A673 (cell line): ENCODE data around the gene CHD2. TPM values are rescaled to one million over a fixed set of nuclear protein-coding genes. Genes with fewer than 3 reads are reported as not detected.

Experiments
- BruUV-seq: library from RNA; stranded (reverse); fragments of 400-500 nt; replicated peaks from 2 replicates; lab custom pipeline; 2021; lab: Mats Ljungman, UMichigan
- CTCF ChIA-PET: fragments of 300-600 bp; sonication (Branson Sonifier 250); formaldehyde crosslinking; loops from one replicate; lab custom pipeline; 2022; ENCODE audit warnings: antibody characterized with exemption; lab: Charles Lee
- POLR2A ChIA-PET: fragments of 300-600 bp; sonication (Branson Sonifier 250); formaldehyde crosslinking; loops from one replicate; lab custom pipeline; 2022; ENCODE audit warnings: antibody characterized with exemption; ENCODE audit not compliant: low non-redundant PET; lab: Charles Lee
- DNase-seq: peaks from one replicate; pipeline ENCODE4 v3.0.0-alpha.2; 2015; ENCODE audit warnings: low spot score
- H3K27ac ChIP-seq: fragments of 200-600 bp; sonication (generic); 2 replicates; pipeline ENCODE4 v1.5.1; 2016; ENCODE audit warnings: mixed run types, low read depth, mild to moderate bottlenecking, mixed read lengths, antibody characterized with exemption, low read length; ENCODE audit not compliant: poor library complexity, severe bottlenecking
- H3K27me3 ChIP-seq: fragments of 200-600 bp; sonication (generic); replicated peaks from 2 replicates; pipeline ENCODE4 v1.6.1; 2017; ENCODE audit warnings: mixed run types, low read depth, mild to moderate bottlenecking, mixed read lengths, antibody characterized with exemption, low read length; ENCODE audit not compliant: insufficient read depth, poor library complexity
- H3K36me3 ChIP-seq: fragments of 200-600 bp; sonication (generic); 2 replicates; pipeline ENCODE4 v1.6.1; 2016; ENCODE audit warnings: mixed run types, mild to moderate bottlenecking, mixed read lengths, antibody characterized with exemption, low read length; ENCODE audit not compliant: insufficient read depth, poor library complexity, severe bottlenecking
- H3K4me1 ChIP-seq: fragments of 200-600 bp; sonication (generic); 2 replicates; pipeline ENCODE4 v1.6.1; 2017; ENCODE audit warnings: mixed run types, mild to moderate bottlenecking, mixed read lengths, antibody characterized with exemption, low read length; ENCODE audit not compliant: insufficient read depth, poor library complexity, severe bottlenecking
- H3K4me3 ChIP-seq: fragments of 200-600 bp; sonication (generic); 2 replicates; pipeline ENCODE4 v1.5.1; 2016; ENCODE audit warnings: low read depth, mixed run types, mild to moderate bottlenecking, mixed read lengths, low read length; ENCODE audit not compliant: poor library complexity, severe bottlenecking
- H3K9me3 ChIP-seq: fragments of 200-600 bp; sonication (generic); 2 replicates; pipeline ENCODE4 v1.6.1; 2016; ENCODE audit warnings: mixed run types, low read depth, mild to moderate bottlenecking, mixed read lengths, antibody characterized with exemption, low read length; ENCODE audit not compliant: poor library complexity, severe bottlenecking
- CTCF ChIP-seq: fragments of 300-800, 200-600 bp; sonication (generic); conservative IDR thresholded peaks from 2 replicates; pipeline ENCODE4 v1.5.1; 2017; ENCODE audit warnings: low read depth, mild to moderate bottlenecking, antibody characterized with exemption, low read length, moderate library complexity, mixed read lengths
- EZH2 ChIP-seq: fragments of 200-600 bp; sonication (generic); IDR thresholded peaks from 2 replicates; pipeline ENCODE4 v1.6.1; 2017; ENCODE audit warnings: borderline replicate concordance, low read depth, mild to moderate bottlenecking, mixed read lengths, antibody characterized with exemption, low read length; ENCODE audit not compliant: poor library complexity, severe bottlenecking
- intact Hi-C: fragments of 100-400 bp; cut with micrococcal nuclease; formaldehyde crosslinking; loops from one replicate; pipeline ENCODE4 v1.10.0; 2022; ENCODE audit not compliant: unreplicated experiment
- total RNA-seq: library from RNA; stranded (reverse); gene quantifications from 2 replicates; pipeline ENCODE4 v1.2.3, GENCODE V29; 2021

CHD2 gene
- total RNA-seq, 1 experiment from 2014 or later, result 75.7 TPM

GRCh38 chr15:93005133-93005532, 105.0 kb downstream of the CHD2 start:
- no peaks in the 10 kb centered on the region for H3K9me3 ChIP-seq
- CTCF ChIA-PET, result no interaction called here
- no peak overlapping the region for H3K4me3 ChIP-seq
- no TSS peak for BruUV-seq
- DNase-seq, result no peak
- no peaks in the 10 kb centered on the region for H3K4me1 ChIP-seq
- intact Hi-C loops, result no loop called here
- no peaks in the 10 kb centered on the region for H3K27me3 ChIP-seq
- H3K36me3 ChIP-seq, result peaks cover 95% of the 10 kb centered on the region
- no peak for TF ChIP-seq EZH2
- TF ChIP-seq CTCF, result no peak
- H3K27ac ChIP-seq, result no peak overlapping the region
- POLR2A ChIA-PET, result no interaction called here

- intact Hi-C loops, result no loop called here
- ChIA-PET CTCF (no interaction called here), POLR2A (no interaction called here)
- H3K4me3 ChIP-seq, result no peak overlapping the region
- H3K9me3 ChIP-seq, result no peaks in the 10 kb centered on the region
- no peaks in the 10 kb centered on the region for H3K27me3 ChIP-seq
- H3K36me3 ChIP-seq, result peaks cover 96% of the 10 kb centered on the region
- no peak overlapping the region for H3K27ac ChIP-seq
- no peak for TF ChIP-seq EZH2
- TF ChIP-seq CTCF, result no peak
- H3K4me1 ChIP-seq, result no peaks in the 10 kb centered on the region
- no TSS peak for BruUV-seq
- no peak for DNase-seq
Observed at GRCh38 chr15:93007994-93008393, 107.9 kb downstream of the CHD2 start.

- no TSS peak for BruUV-seq
- POLR2A ChIA-PET, result no interaction called here
- no peak overlapping the region for H3K4me3 ChIP-seq
- peaks cover 95% of the 10 kb centered on the region for H3K36me3 ChIP-seq
- no peak overlapping the region for H3K27ac ChIP-seq
- CTCF ChIA-PET, result no interaction called here
- H3K9me3 ChIP-seq, result no peaks in the 10 kb centered on the region
- no peaks in the 10 kb centered on the region for H3K27me3 ChIP-seq
- no peak for DNase-seq
- no peaks in the 10 kb centered on the region for H3K4me1 ChIP-seq
- intact Hi-C loops, result no loop called here
- no peak for TF ChIP-seq CTCF
- TF ChIP-seq EZH2, result no peak
Observed at GRCh38 chr15:93012786-93013185, 112.7 kb downstream of the CHD2 start.
